Right lobe of liver (tissue), 4 donors: ENCODE data around the gene HEXIM2.

Experiments
- CTCF ChIP-seq, 4 donors: fragments of 200-600 bp in 3 of 4; fragments of 450-650 bp in 1 of 4; IDR thresholded peaks; one replicate each; pipeline versions ENCODE4 v1.5.1 to v1.8.0; 2016 to 2022; ENCODE audit warnings: antibody characterized with exemption in 4 of 4, mild to moderate bottlenecking in 2 of 4
- POLR2A ChIP-seq: fragments of 450-650 bp; IDR thresholded peaks from one replicate; pipeline ENCODE4 v1.6.1; 2017; ENCODE audit warnings: antibody characterized with exemption, mild to moderate bottlenecking
- donor health status: DM: no; HTN: no; CAD: no.
- donor health status: DM: no; HTN: no; CAD: no.
- donor health status: DM: no; HTN: yes; CAD: no.

- no peak for TF ChIP-seq CTCF (IDR thresholded peaks at IDR 0.05)
- no peak for TF ChIP-seq POLR2A
These were observed 15.1 kb upstream of the HEXIM2 start for GRCh38 chr17:45146592-45146889.
